ENCODE results near the gene GATD1.

GATD1 gene

GRCh38 chr11:778976-779954 is 2.0 kb upstream of the GATD1 start:
- DNase-seq (ENCODE audit: low read depth): no peak

GRCh38 chr11:776561-777287 is 563 bp downstream of the GATD1 start:
- DNase-seq (ENCODE audit: low read depth): peak; percentile 13

- no peak for DNase-seq (ENCODE audit: low read depth)
Measured at GRCh38 chr11:776263-776560, 1.1 kb downstream of the GATD1 start.

- no peak for DNase-seq (ENCODE audit: low read depth)
Measured at GRCh38 chr11:774873-775592, 2.3 kb downstream of the GATD1 start.

- DNase-seq (ENCODE audit: low read depth): no peak
Measured at GRCh38 chr11:773830-774229, 3.5 kb downstream of the GATD1 start.

- DNase-seq (ENCODE audit: low read depth): no peak
Measured at GRCh38 chr11:773425-773824, 3.9 kb downstream of the GATD1 start.

- DNase-seq (ENCODE audit: low read depth): no peak
Measured at GRCh38 chr11:772429-773390, 4.6 kb downstream of the GATD1 start.

- DNase-seq (ENCODE audit: low read depth): no peak
Measured at GRCh38 chr11:771617-772204, 5.6 kb downstream of the GATD1 start.

- no peak for DNase-seq (ENCODE audit: low read depth)
Measured at GRCh38 chr11:770642-771616, 6.4 kb downstream of the GATD1 start.

- no peak for DNase-seq (ENCODE audit: low read depth)
Measured at GRCh38 chr11:769887-770641, 7.2 kb downstream of the GATD1 start.

GRCh38 chr11:767238-767637 is 10.0 kb downstream of the GATD1 start:
- DNase-seq (ENCODE audit: low read depth): no peak

GRCh38 chr11:766936-767210 is 10.4 kb downstream of the GATD1 start:
- no peak for DNase-seq (ENCODE audit: low read depth)

GRCh38 chr11:766106-766935 is 11.0 kb downstream of the GATD1 start:
- DNase-seq (ENCODE audit: low read depth): no peak

GRCh38 chr11:765802-766091 is 11.5 kb downstream of the GATD1 start:
- DNase-seq (ENCODE audit: low read depth): no peak

GRCh38 chr11:765025-765801 is 12.1 kb downstream of the GATD1 start:
- DNase-seq (ENCODE audit: low read depth): peak; percentile 50

- no peak for DNase-seq (ENCODE audit: low read depth)
Measured at GRCh38 chr11:764322-765024, 12.8 kb downstream of the GATD1 start.
